ENCODE results near the gene FKBP2.

The FKBP2 gene

GRCh38 chr11:64269540-64270220 lies 28.8 kb downstream of the FKBP2 start:
- TF ChIP-seq CTCF (IDR thresholded peaks at IDR 0.05; ENCODE audit: low read length, missing control alignments): no peak
- DNase-seq (ENCODE audit: low read depth): peak; percentile 100
- H3K4me3 ChIP-seq (replicated peaks; ENCODE audit: low read depth, low read length): peak overlapping the region; percentile 84

- no peak overlapping the region for H3K4me3 ChIP-seq (replicated peaks; ENCODE audit: low read depth, low read length)
- no peak for DNase-seq (ENCODE audit: low read depth)
- no peak for TF ChIP-seq CTCF (IDR thresholded peaks at IDR 0.05; ENCODE audit: low read length, missing control alignments)
Observed at GRCh38 chr11:64275031-64275800, 34.3 kb downstream of the FKBP2 start.

GRCh38 chr11:64275841-64276240 lies 34.9 kb downstream of the FKBP2 start:
- no peak for TF ChIP-seq CTCF (IDR thresholded peaks at IDR 0.05; ENCODE audit: low read length, missing control alignments)
- no peak for DNase-seq (ENCODE audit: low read depth)
- no peak overlapping the region for H3K4me3 ChIP-seq (replicated peaks; ENCODE audit: low read depth, low read length)

- H3K4me3 ChIP-seq (replicated peaks; ENCODE audit: low read depth, low read length): no peak overlapping the region
- no peak for DNase-seq (ENCODE audit: low read depth)
- no peak for TF ChIP-seq CTCF (IDR thresholded peaks at IDR 0.05; ENCODE audit: low read length, missing control alignments)
Observed at GRCh38 chr11:64276653-64277431, 35.9 kb downstream of the FKBP2 start.

GRCh38 chr11:64278576-64279190 lies 37.8 kb downstream of the FKBP2 start:
- no peak overlapping the region for H3K4me3 ChIP-seq (replicated peaks; ENCODE audit: low read depth, low read length)
- no peak for TF ChIP-seq CTCF (IDR thresholded peaks at IDR 0.05; ENCODE audit: low read length, missing control alignments)
- DNase-seq (ENCODE audit: low read depth): no peak

GRCh38 chr11:64281957-64282770 lies 41.3 kb downstream of the FKBP2 start:
- TF ChIP-seq CTCF (IDR thresholded peaks at IDR 0.05; ENCODE audit: low read length, missing control alignments): no peak
- H3K4me3 ChIP-seq (replicated peaks; ENCODE audit: low read depth, low read length): no peak overlapping the region
- DNase-seq (ENCODE audit: low read depth): no peak
